D341Med (cell line): Measurements from ENCODE around the gene TPRX1.
"Not testable (repeated sequence)": the region's sequence is repeated elsewhere in the genome, so short reads cannot be mapped to it uniquely, and the experiment has no call there.

Experiments used
- DNase-seq: peaks from one replicate; pipeline ENCODE4 v3.0.0; 2012; ENCODE audit warnings: low spot score

Gene TPRX1

GRCh38 chr19:47767349-47767748 is 37.0 kb downstream of the TPRX1 start:
- no peak for DNase-seq

- no peak for DNase-seq
These were observed 37.7 kb downstream of the TPRX1 start for GRCh38 chr19:47766670-47767069.

- no peak for DNase-seq
These were observed 38.1 kb downstream of the TPRX1 start for GRCh38 chr19:47766359-47766620.

GRCh38 chr19:47765523-47766358 is 38.6 kb downstream of the TPRX1 start:
- DNase-seq = peak; percentile 88

- not testable (repeated sequence) for DNase-seq
These were observed 39.6 kb downstream of the TPRX1 start for GRCh38 chr19:47764705-47765104.

- no peak for DNase-seq
These were observed 41.6 kb downstream of the TPRX1 start for GRCh38 chr19:47762615-47763308.

- no peak for DNase-seq
These were observed 42.2 kb downstream of the TPRX1 start for GRCh38 chr19:47762151-47762550.

GRCh38 chr19:47761566-47761965 is 42.8 kb downstream of the TPRX1 start:
- DNase-seq = no peak

GRCh38 chr19:47760632-47760999 is 43.7 kb downstream of the TPRX1 start:
- no peak for DNase-seq

GRCh38 chr19:47758443-47758804 is 45.9 kb downstream of the TPRX1 start:
- DNase-seq = no peak

- DNase-seq = no peak
These were observed 46.5 kb downstream of the TPRX1 start for GRCh38 chr19:47757617-47758442.

GRCh38 chr19:47756953-47757608 is 47.3 kb downstream of the TPRX1 start:
- DNase-seq = no peak

- DNase-seq = no peak
These were observed 47.8 kb downstream of the TPRX1 start for GRCh38 chr19:47756627-47756929.

- no peak for DNase-seq
These were observed 48.4 kb downstream of the TPRX1 start for GRCh38 chr19:47755762-47756626.

GRCh38 chr19:47755065-47755761 is 49.1 kb downstream of the TPRX1 start:
- no peak for DNase-seq

GRCh38 chr19:47754206-47755064 is 49.9 kb downstream of the TPRX1 start:
- no peak for DNase-seq

- DNase-seq = no peak
These were observed 51.7 kb downstream of the TPRX1 start for GRCh38 chr19:47752440-47753211.
